NOMO-1 (cell line): ENCODE results near the gene ARHGAP12.
"Not testable (repeated sequence)": the region's sequence is repeated elsewhere in the genome, so short reads cannot be mapped to it uniquely, and the experiment has no call there.

ENCODE experiments used
- DNase-seq, 2 experiments: peaks; one replicate each; lab custom pipeline; 2025; ENCODE audit not compliant: unreplicated experiment in 2 of 2; lab: John Stamatoyannopoulos, UW

ARHGAP12 gene, protein sequence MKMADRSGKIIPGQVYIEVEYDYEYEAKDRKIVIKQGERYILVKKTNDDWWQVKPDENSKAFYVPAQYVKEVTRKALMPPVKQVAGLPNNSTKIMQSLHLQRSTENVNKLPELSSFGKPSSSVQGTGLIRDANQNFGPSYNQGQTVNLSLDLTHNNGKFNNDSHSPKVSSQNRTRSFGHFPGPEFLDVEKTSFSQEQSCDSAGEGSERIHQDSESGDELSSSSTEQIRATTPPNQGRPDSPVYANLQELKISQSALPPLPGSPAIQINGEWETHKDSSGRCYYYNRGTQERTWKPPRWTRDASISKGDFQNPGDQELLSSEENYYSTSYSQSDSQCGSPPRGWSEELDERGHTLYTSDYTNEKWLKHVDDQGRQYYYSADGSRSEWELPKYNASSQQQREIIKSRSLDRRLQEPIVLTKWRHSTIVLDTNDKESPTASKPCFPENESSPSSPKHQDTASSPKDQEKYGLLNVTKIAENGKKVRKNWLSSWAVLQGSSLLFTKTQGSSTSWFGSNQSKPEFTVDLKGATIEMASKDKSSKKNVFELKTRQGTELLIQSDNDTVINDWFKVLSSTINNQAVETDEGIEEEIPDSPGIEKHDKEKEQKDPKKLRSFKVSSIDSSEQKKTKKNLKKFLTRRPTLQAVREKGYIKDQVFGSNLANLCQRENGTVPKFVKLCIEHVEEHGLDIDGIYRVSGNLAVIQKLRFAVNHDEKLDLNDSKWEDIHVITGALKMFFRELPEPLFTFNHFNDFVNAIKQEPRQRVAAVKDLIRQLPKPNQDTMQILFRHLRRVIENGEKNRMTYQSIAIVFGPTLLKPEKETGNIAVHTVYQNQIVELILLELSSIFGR

GRCh38 chr10:31928549-31929260, at the start of gene ARHGAP12:
Gene ARHGAP12 (minus strand): TSS chr10:31928831. CDS start chr10:31908855, 19,976 bp downstream.
- DNase-seq, result peak; percentile 71 to 83

- no peak for DNase-seq
Measured at GRCh38 chr10:31978156-31978483, 49.5 kb upstream of the ARHGAP12 start.

GRCh38 chr10:31977440-31978155, 49.0 kb upstream of the ARHGAP12 start:
- peak; percentile 85 to 99 for DNase-seq

- DNase-seq, result no peak
Measured at GRCh38 chr10:31975157-31975765, 46.6 kb upstream of the ARHGAP12 start.

GRCh38 chr10:31974434-31975124, 45.9 kb upstream of the ARHGAP12 start:
- no peak for DNase-seq

DNA sequence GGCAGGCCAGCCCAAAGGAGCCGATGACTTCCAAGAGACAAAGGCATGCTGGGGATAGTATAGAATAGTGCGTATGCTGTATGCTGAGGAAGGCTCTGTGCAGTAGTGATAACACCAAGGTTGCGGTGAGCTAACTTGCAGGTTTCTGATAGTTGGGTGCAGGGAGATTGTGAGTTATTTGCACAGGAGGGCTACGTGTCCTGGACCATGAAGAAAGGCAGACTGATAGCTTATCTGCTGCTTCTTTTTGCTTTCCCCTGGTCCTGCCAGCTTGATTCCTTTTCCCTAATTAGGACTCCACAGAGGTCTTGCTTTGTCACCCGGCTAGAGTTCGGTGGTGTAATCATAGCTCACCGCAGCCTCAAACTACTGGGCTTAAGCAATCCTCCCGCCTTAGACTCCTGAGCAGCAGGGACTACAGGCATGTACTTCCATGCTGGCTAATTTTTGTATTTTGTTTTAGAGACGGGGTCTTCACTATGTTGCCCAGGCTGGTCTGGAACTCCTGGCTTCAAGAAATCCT, 43.9 kb upstream of the ARHGAP12 start:
- peak; percentile 83 to 89 for DNase-seq

DNA sequence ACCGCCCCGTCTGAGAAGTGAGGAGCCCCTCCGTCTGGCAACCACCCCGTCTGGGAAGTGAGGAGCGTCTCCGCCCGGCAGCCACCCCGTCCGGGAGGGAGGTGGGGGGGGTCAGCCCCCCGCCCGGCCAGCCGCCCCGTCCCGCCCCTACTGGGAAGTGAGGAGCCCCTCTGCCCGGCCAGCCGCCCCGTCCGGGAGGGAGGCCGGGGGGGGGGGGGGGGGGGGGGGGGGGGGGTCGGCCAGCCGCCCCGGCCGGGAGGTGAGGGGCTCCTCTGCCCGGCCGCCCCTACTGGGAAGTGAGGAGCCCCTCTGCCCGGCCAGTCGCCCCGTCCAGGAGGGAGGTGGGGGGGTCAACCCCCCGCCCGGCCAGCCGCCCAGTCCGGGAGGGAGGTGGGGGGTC, 41.2 kb upstream of the ARHGAP12 start:
- not testable (repeated sequence) for DNase-seq

GRCh38 chr10:31963589-31963980, 35.0 kb upstream of the ARHGAP12 start:
- DNase-seq, result no peak

GRCh38 chr10:31962826-31963588, 34.4 kb upstream of the ARHGAP12 start:
- no peak for DNase-seq

DNA sequence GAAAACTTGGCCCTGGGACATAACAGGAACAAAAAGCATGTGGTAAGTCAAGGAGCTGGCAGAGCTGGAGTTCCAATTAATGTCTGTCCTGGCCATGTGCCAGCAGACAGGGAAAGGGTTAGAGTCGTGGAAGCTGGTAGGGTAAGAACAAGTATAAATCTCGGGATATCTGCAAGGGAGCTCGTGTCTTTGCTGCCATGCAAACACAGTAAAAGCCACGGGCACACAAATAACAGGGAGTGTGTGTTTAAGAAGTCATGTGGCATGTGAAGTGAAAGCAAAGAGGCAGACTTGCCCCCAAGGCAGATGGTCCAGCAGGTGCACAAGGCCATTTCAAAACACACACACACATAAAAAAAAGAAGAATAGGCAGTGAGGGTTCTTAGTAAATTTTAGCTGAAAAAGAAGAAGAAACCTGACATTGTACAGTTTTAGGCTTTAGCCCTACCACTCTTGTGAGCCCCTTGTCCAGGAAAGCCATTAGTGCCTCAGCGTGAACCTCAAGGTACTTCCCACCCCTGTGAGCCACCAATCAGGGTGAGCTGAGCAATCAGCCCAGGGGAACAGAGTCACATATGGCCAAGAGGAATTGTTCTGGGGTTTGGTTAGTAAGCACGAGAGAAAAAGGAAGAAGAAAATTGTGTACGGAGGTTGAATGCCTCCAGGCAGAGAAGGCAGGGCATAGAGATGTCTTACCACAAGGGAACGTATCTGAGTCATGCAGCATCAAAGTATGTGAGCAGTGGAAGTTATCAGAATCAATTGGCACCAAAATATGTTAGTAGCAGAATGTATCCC, 32.8 kb upstream of the ARHGAP12 start:
- DNase-seq, result peak; percentile 87 to 93

GRCh38 chr10:31959461-31960173, 31.0 kb upstream of the ARHGAP12 start:
- DNase-seq, result peak; percentile 34 to 61

DNA sequence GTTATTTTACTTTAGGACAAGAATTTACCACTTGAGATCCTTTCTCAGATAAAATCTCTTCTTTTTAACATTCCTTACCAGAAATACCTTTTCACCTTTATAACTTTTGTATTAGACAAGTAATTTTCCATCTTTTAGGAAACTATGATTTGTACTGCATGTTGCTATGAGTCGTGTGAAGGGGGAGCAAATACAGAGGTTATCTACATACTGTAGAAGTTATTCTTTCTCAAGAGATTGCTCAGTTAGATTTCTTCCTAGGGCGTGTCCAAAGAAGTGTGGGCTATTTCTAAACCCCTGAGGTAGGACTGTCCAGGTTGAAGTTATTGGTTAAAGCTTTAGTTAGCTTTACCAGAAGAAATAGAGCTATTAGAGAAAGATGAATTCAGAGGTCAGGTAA, 30.2 kb upstream of the ARHGAP12 start:
- DNase-seq, result peak in 1 of 2 experiments; percentile 7

DNA sequence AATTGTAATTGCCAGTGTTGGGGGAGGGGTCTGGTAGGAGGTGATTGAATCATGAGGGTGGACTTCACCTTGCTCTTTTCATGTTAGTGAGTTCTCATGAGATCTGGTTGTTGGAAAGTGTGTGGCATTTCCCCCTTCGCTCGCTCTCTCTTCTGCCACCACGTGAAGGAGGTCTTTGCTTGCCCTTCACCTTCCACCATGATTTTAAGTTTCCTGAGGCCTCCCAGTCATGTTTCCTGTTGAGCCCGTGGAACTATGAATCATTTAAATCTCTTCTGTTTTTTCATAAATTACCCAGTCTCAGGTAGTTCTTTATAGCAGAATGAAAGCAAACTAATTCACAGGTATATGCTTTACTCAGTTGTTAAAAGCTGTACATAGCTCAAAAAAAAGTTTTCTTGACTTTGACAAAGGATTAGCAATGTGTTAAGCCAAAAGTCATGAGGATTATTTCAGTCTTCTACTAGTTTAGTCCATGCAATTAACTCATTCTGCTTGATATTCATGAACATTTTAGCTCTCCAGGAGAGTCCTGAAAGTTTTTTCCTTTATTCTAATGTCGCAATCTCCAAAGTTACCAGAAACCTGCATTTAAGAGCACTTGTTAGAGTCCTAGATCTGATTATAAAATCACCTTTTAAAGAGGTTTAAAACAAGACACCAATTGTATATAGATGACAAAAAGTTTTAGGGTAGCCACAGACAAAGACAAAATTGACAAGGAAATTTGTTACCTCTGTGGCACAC, 27.7 kb upstream of the ARHGAP12 start:
- no peak for DNase-seq

DNA sequence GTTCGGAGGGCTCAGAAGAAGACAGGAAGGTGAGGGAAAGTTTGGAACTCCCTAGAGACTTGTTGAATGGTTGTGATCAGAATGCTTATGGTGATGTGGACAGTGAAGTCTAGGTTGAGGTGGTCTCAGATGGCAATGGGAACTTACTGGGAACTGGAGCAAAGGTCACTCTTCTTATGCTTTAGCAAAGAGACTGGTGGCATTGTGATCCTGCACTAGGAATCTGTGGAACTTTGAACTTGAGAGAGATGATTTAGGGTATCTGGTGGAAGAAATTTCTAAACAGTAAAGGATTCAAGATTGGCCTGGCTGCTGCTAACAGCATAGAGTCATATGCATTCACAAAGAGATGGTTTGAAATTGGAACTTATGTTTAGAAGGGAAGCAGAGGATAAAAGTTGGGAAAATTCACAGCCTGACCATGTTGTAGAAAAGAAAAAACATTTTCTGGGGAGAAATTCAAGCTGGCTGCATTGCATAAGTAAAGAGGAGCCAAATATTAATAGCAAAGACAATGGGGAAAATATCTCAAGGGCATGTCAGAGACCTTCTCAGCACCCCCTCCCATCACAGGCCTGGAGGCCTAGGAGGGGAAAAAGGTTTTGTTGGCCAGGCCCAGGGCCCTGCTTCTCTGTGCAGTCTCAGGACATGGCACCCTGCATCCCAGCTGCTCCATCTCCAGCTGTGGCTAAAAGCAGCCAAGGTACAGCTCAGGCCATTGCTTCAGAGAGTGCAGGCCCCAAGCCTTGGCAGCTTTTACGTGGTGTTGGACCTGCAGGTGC, 26.0 kb upstream of the ARHGAP12 start:
- no peak for DNase-seq

DNA sequence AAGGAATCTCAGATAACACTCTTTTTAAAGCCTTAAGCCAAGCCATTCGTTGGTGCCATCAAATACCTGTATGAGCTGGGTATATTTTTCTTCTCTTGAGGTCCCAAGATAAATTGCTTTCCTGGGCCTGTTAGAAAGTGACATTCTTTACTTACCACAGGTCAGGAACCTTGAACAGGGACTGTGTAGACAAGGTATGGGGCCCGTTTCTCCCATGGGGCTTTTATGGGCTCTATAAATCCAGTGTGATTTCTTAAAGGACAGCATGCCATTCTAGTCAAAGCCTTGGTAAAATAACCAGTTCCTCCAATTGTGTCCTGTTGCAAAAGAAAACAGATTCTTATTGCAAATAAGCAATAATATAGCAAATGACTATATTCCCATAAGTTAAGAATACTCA, 24.8 kb upstream of the ARHGAP12 start:
- DNase-seq, result no peak

GRCh38 chr10:31953080-31953479, 24.4 kb upstream of the ARHGAP12 start:
- no peak for DNase-seq
